ENCODE measurements around the gene TNFRSF4. TPM values are rescaled to one million over a fixed set of nuclear protein-coding genes. Genes with fewer than 3 reads are reported as not detected.

Gene TNFRSF4
- total and polyA plus RNA-seq, 2 of the 13 experiments (the other 11 are each of a cell fraction or from before 2014, with no cell fraction given), result not detected

DNA sequence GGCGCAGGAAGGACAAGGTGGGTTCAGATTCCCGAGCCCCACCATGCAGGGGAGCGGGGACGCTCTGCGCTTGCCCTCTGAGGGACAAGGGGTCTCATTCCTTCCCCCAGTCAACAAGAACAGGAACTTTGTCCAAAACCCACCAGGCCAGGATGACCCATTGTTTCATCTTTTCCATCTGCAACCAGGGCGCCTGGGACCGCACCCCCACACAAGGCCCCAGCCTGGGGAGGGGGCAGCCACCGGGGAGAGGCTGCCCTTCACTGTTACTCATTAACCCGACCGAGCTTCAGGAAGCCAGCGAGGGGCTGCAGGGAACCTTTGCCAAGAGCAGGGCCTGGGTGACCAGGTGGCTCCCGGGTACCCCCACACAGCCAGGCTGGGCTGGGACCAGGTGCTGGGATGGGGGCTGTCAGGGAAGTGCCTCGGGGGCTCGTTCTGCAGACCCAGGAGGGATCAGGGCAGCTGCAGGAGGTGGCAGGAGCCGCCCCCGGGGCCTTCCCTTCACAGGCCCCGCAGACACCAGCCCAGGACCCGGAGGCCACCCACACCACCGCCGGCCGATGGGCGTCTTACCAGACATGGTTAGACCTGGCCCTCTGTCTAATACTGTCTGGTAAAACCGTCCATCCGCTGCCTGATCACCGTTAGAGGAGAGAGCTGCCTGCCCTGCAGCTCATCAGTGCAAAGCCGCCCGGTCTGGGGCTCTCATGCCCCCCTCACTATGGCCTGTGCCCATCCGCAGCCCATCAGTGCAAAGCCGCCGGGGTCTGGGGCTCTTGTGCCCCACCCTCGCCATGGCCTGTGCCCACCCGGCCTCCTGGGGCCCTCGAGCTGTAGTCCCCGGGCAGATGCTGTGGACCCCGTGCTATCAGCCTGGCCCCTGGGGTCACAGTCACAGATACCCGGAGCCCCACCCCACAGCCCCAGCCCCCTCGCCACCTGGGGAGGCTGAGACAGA is 45.2 kb downstream of the TNFRSF4 start:
- Histone ChIP-seq H2AFZ (ENCODE audit: low read length) (no peak overlapping the region), H3K27me3 (ENCODE audit: control insufficient read depth in 1 of 2, insufficient read depth in 2 of 2, low read length in 2 of 2) (peaks cover 11 to 25% of the 10 kb centered on the region in 2 experiments), H3K79me2 (ENCODE audit: insufficient read depth, low read length) (no peaks in the 10 kb centered on the region), H3K4me2 (ENCODE audit: low read depth, low read length) (peak overlapping the region; percentile 76), H3K27ac (ENCODE audit: extremely low read length, insufficient read depth, low read length) (no peak overlapping the region), H3K4me1 (ENCODE audit: insufficient read depth, low read length) (peaks cover 62% of the 10 kb centered on the region), H3K9ac (ENCODE audit: insufficient read depth, low read depth, low read length) (no peak overlapping the region), H4K20me1 (ENCODE audit: insufficient read depth, low read length) (no peaks in the 10 kb centered on the region), H3K4me3 (replicated peaks in 1 of 3; ENCODE audit: insufficient read depth in 1 of 3, low read depth in 2 of 3, low read length in 3 of 3) (peak overlapping the region in 2 of 3 experiments; percentile 34 to 60; a peak in 3 of 6 replicates), H3K9me3 (ENCODE audit: low read length) (no peaks in the 10 kb centered on the region), H3K36me3 (replicated peaks in 1 of 2; ENCODE audit: control insufficient read depth in 1 of 2, insufficient read depth in 2 of 2, low read length in 2 of 2) (no peaks in the 10 kb centered on the region)
- FAIRE-seq (peak; percentile 12), DNase-seq (ENCODE audit: low spot score) (peak; percentile 64), ATAC-seq (peak; percentile 33)
- POLR2A ChIA-PET, result interaction anchor here (1.0 to 7.4 kb wide), 6 partner anchors 10 to 162 kb away, joined by 3 to 93 read pairs (median 4); partner anchors contain the start of genes B3GALT6 and SDF4
- BruUV-seq (replicated peaks), result no TSS peak
- intact Hi-C loops (cut with micrococcal nuclease; ENCODE audit: unreplicated experiment), result loop anchor here (1.0 kb wide), 1 partner anchor 44 kb away; no protein-coding TSS in a partner anchor
- WGBS (ENCODE audit: low lambda C conversion rate), result 60% methylated on average over 10 of the region's 37 CpGs
- CTCF ChIA-PET (ENCODE audit: low intra/inter-chr PET ratio, low total read pairs), result no interaction called here
- in situ Hi-C loops (cut with HindIII; ENCODE audit: extremely low pct_ligation_motif_present, low pct_unique_long_range_greater_than_20kb), result no loop called here
- TF ChIP-seq SRSF4 (IDR thresholded peaks at IDR 0.05; ENCODE audit: low read depth, low read length, poor library complexity, severe bottlenecking), result no peak
- TF ChIP-seq NCOR1 (IDR thresholded peaks at IDR 0.05; ENCODE audit: borderline replicate concordance, low read length), result no peak
- TF ChIP-seq KLF12 (CRISPR knock-in tag; IDR thresholded peaks at IDR 0.05; ENCODE audit: borderline replicate concordance), result 0 out of 2 replicates have a peak, but pooled peaks have one; percentile 16
- peak; percentile 16; the same call in 1 of the 2 replicates for TF ChIP-seq TBX2 (CRISPR knock-in tag; IDR thresholded peaks at IDR 0.05; ENCODE audit: borderline replicate concordance)
- peak; percentile 24; the same call in 1 of the 2 replicates for TF ChIP-seq SALL1 (CRISPR knock-in tag; IDR thresholded peaks at IDR 0.05)
- no peak for TF ChIP-seq PHF5A (CRISPR knock-in tag; IDR thresholded peaks at IDR 0.05; ENCODE audit: low read depth, unreplicated experiment)
- TF ChIP-seq, protein P1, sequence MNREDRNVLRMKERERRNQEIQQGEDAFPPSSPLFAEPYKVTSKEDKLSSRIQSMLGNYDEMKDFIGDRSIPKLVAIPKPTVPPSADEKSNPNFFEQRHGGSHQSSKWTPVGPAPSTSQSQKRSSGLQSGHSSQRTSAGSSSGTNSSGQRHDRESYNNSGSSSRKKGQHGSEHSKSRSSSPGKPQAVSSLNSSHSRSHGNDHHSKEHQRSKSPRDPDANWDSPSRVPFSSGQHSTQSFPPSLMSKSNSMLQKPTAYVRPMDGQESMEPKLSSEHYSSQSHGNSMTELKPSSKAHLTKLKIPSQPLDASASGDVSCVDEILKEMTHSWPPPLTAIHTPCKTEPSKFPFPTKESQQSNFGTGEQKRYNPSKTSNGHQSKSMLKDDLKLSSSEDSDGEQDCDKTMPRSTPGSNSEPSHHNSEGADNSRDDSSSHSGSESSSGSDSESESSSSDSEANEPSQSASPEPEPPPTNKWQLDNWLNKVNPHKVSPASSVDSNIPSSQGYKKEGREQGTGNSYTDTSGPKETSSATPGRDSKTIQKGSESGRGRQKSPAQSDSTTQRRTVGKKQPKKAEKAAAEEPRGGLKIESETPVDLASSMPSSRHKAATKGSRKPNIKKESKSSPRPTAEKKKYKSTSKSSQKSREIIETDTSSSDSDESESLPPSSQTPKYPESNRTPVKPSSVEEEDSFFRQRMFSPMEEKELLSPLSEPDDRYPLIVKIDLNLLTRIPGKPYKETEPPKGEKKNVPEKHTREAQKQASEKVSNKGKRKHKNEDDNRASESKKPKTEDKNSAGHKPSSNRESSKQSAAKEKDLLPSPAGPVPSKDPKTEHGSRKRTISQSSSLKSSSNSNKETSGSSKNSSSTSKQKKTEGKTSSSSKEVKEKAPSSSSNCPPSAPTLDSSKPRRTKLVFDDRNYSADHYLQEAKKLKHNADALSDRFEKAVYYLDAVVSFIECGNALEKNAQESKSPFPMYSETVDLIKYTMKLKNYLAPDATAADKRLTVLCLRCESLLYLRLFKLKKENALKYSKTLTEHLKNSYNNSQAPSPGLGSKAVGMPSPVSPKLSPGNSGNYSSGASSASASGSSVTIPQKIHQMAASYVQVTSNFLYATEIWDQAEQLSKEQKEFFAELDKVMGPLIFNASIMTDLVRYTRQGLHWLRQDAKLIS (CRISPR knock-in tag; IDR thresholded peaks at IDR 0.05), result no peak
- 0 out of 2 replicates have a peak, but pooled peaks have one; percentile 34 for TF ChIP-seq PHF20 (CRISPR knock-in tag; IDR thresholded peaks at IDR 0.05)
- no peak for TF ChIP-seq ZBTB42 (CRISPR knock-in tag; IDR thresholded peaks at IDR 0.05)
- TF ChIP-seq, protein P2, sequence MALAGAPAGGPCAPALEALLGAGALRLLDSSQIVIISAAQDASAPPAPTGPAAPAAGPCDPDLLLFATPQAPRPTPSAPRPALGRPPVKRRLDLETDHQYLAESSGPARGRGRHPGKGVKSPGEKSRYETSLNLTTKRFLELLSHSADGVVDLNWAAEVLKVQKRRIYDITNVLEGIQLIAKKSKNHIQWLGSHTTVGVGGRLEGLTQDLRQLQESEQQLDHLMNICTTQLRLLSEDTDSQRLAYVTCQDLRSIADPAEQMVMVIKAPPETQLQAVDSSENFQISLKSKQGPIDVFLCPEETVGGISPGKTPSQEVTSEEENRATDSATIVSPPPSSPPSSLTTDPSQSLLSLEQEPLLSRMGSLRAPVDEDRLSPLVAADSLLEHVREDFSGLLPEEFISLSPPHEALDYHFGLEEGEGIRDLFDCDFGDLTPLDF (CRISPR knock-in tag; IDR thresholded peaks at IDR 0.05), result no peak
- no peak for TF ChIP-seq TOE1 (CRISPR knock-in tag; IDR thresholded peaks at IDR 0.05)
- no peak for TF ChIP-seq BCL6 (CRISPR knock-in tag; IDR thresholded peaks at IDR 0.05)
- TF ChIP-seq, protein P3, sequence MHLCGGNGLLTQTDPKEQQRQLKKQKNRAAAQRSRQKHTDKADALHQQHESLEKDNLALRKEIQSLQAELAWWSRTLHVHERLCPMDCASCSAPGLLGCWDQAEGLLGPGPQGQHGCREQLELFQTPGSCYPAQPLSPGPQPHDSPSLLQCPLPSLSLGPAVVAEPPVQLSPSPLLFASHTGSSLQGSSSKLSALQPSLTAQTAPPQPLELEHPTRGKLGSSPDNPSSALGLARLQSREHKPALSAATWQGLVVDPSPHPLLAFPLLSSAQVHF (CRISPR knock-in tag; IDR thresholded peaks at IDR 0.05), result no peak
- TF ChIP-seq ZNF709 (CRISPR knock-in tag; IDR thresholded peaks at IDR 0.05), result no peak
